ENCODE results near the gene CALR.
"Not testable (repeated sequence)": the region's sequence is repeated elsewhere in the genome, so short reads cannot be mapped to it uniquely, and the experiment has no call there.

Gene CALR

DNA sequence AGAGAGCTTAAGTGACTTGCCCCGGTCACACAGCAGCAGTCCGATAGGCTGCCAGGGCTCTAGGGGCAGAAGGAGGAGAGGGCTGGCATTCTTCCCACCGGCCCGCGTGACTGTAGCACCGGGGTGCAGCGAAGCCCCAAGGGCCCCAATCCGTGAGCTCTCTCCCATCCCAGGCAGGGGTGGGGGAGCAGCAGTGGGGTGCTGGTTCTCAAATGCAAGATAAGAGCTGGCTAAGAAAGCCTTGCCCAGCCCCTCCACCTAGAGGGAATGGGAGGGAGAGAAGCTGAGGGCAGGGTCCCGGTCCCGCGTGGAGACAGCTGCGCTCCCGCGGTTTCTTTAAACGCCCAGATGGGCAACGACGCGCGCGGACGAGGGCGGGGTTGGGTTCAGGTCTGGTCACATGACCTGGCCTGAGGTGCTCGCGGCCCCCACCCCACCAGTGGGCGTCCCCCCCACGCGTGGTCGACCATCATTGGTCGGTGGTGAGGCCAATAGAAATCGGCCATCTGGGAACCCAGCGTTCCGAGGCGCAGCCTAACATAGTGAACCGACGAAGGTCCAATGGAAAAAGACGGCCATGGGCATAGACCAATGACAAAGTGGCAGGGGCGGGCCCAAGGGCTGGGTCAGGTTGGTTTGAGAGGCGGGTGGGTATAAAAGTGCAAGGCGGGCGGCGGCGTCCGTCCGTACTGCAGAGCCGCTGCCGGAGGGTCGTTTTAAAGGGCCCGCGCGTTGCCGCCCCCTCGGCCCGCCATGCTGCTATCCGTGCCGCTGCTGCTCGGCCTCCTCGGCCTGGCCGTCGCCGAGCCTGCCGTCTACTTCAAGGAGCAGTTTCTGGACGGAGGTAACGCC is at the start of gene CALR:
TSS of gene CALR (plus strand) at position 683 of the 852 bp plus-strand sequence. CDS start at position 754, 71 bp downstream.
- DNase-seq, result peak; percentile 86 to 100 (median 99)

DNA sequence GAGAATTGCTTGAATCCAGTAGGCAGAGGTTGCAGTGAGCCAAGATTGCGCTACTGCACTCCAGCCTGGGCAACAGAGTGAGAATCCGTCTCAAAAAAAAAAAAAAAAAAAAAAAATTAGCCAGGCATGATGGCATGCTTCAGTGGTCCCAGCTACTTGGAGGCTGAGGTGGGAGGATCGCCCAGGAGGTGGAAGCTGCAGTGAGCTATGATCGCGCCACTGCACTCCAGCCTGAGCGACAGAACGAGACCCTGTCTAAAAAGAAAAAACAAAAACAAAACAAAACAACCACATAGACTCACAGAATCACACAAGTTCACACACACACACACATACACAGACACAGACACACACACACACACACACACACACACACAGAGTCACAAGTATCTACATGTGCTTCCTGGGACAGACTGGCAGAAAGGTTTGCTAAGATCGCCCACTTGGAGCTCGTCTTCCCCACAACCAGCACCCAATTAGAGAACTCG is 48.1 kb upstream of the CALR start:
- DNase-seq, result not testable (repeated sequence)

DNA sequence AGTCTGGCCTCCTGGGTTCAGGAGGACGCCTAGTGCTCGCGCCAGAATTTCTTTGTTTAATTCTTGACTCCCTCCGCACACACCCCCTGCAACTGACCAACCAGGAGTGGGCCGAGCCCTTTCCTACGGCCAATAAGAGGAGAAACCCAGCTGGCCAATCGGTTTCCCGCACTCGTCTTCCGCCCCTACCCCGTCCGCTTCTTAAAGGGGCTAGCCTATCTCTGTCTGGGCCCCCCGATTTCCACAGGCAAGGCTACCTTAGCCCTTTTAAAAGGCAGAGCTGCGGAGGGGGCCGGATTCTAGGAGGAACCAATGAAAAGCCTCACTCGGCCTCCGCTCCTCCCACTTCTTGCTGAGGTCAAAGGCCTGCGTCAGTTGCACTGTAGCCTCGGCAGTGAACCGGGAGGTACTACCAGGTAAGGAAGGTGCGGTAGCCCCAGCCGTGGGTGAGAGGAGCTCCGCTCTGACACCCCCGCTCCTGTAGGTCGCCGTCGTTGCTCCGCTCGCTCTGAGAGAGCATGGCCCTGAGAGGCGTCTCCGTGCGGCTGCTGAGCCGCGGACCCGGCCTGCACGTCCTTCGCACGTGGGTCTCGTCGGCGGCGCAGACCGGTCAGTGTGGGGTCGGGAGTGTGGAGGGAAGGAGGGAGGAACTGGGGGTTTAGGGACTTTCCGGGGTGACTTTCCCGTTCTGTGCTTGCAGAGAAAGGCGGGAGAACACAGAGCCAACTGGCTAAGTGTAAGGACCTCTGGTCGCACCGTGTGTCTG is 47.4 kb upstream of the CALR start, which contains the start of gene GCDH:
TSS of gene GCDH (plus strand) at position 374 of the 766 bp plus-strand sequence. CDS start at position 519, 145 bp downstream.
- peak; percentile 49 to 100 (median 98) for DNase-seq

DNA sequence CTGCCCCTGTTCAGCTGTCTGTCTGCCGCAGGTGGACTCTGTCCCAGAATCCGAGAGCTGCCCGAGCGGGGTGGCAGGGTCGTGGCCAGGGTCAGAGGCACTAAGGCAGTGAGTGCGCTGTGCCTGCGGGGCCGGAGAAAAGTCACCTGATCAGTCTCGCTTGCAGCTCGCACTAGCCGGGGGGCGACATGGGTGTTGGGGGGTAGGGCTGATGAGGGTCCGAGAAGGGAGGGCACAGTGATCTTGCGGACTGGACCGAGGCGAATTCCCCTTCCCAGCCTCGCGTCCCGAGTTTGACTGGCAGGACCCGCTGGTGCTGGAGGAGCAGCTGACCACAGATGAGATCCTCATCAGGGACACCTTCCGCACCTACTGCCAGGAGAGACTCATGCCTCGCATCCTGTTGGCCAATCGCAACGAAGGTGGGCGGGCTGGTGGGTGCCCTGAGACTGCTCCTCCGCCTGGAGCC is 46.8 kb upstream of the CALR start:
- DNase-seq, result no peak

DNA sequence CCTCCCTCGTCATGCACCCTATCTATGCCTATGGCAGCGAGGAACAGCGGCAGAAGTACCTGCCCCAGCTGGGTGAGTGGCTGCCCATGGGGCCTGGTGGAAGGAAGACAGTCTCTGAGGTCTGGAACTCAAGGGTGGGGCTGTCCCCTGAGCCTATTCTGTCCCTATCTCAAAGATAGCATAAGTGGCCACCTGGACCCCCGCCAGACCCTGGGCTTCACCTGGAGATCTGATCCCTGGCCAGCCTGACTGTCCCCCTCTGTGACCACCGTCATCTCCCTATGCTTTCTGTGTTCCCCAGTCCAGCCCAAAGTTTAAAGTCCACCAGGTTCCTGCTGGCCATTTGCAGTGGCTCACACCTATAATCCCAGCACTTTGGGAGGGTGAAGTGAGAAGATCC is 44.8 kb upstream of the CALR start:
- no peak for DNase-seq

DNA sequence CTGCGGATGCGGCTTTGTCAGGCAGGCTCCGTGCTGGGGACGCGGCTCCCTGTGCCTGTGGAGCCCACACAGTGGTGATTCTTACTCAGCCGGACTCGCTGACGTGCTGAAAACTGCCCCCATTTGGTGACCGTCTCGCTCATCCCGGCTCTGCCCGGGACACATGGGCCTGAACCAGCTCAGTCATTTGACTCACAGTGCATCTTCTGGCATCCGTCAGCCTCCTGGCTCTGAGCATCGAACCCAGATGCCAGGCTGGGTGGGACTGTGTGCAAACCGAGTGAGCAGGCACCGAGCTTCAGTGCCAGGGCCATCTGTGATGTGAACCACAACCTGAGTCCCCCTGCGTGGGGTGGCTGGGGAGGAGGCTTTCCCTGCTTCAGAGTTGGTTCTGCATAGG is 41.9 kb upstream of the CALR start:
- no peak for DNase-seq

DNA sequence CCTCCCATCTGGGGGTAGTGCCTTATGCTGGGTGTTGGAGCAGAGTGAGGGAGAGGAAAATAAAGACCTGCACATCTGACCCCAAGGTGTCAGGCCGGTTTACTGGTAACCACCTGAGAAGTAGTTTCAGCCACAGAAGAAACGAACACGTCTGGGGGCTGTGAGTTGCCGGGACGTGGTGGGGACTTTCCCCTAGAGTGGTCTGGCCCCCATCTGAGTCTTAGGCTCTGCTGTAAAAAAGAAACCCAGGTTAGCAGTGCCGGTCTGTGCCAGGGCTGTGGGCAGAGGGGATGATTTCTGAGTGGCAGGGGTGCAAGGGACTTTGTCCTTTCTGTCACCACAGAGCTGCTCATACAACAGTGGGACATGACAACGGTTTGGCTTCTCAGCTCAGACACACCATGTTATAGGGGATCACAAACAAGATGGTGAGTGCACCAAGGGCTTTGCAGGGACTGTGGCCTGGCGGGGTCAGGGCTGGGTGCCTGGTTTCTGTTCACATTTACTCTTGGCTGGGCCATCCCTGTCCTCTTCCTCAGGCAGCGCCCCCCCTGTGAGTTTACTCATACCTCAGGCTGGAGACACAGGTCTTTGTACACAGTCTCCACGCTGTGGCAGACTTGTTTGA is 38.4 kb upstream of the CALR start:
- no peak for DNase-seq

DNA sequence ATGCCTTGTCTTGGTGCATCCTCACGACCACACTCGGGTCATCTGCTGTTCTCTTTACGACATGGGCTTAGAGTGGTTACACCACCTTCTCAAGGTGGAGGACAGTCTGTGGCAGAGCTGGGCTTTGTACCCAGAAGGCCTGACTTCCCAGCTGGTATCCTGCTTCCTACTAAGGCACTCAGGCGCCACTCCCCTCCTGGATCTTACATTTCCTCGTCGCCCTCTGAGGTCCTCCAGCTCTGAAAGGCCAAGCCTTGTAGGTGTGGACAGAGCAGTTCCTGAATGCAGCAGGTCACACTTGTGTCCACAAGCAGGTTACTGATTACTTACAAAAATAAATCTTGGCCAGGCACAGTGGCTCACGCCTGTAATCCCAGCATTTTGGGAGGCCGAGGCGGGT is 31.2 kb upstream of the CALR start:
- no peak for DNase-seq

DNA sequence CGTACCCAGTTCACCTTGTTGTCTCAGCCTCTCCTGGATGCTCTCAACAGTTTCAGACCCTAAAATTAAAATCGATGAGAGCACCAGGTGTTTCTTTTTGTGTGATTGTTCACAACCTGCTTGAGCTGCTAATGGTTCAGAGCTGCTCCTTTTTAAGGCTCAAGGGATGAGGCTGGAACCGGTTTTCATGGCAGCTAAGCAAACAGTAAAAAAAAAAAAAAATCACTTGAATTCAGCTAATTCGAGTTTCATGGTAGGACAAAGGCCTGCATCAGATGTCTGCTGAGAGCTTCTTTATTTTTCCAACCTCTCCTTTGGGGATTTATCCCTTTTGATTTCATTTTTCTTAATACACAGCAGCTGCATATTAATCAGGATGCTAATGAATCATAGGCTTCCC is 25.8 kb upstream of the CALR start:
- no peak for DNase-seq

DNA sequence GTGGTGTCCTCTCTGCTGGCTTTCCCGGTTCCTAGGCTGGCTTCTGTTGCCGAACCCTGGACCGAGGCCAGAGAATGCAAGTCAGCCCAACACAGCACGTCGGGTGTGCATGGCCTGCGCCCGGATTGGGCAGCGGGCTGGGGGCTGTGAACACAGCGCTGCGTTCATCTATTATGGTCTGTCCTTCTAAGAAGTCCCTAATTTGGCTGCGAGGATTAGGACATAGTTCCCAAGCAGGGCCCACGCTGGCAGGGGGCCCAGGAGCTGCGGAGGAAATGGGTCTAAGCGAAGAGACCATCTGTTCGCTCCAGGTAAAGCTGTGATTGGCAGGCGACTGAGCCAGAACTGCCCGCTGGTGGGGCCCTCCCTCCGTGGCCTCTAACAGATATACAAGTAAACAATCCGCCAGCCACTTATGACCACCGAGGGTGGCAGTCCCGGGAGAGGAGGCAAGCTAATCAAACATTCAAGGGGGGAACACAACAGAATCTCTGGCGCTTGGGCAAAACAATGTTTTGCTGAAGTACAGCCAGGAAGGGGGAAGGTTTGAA is 25.3 kb upstream of the CALR start:
- DNase-seq, result peak in 54 of 56 donors; percentile 28 to 91 (median 66)

DNA sequence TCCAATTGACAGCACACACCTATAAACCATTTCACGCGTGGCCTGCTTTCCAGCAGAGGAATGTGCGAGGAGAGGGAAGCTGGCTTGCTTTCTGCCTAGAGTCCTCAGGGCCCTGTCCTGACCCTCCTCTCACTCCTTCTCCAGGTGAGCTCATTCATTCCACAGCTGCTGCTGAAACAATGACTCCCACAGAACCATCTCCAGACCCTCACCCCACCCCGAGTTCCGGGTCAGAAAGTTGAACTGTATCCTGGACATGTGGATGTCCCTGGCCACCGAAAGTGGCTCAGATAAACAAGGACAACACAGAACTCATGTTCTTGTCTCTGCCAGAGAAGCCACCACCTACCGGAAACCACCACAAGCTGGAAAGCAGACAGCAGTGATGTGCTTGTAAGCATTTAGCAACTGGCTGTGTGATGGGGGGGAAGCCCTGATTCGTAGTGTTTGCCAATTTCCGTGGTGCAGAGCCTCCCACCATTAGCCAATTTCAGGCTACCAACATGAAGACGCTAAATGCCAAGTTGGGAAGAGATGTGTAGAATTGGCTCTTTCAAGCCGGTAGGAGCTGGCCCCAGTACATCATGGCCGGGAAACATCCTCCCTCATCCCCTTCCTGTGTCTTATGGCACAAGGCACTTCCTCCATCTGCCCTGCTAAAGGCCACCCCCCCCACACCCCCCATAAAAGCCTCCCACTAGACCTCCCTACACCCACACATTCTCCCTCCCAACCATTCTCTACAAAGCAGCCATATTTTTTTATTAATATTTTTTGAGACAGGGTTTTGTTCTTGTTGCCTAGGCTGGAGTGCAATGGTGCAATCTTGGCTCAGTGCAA is 24.3 kb upstream of the CALR start:
- DNase-seq, result peak in 13 of 56 donors; percentile 1 to 25 (median 11)

DNA sequence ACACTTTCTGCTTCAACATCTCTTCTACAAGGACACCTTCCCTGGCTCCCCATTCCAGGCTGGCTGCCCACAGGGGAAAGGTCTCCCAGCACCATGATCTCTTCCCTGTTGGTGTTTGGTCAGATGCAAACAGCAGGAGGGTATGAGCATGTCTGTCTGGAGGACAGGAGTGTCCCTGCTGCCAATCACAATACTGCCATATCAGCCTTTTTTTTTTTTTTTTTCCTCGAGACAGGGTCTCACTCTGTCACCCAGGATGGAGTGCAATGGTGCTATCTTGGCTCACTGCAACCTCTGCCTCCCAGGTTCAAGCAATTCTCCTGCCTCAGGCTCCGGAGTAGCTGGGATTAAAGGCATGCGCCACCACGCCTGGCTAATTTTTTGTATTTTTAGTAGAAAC is 22.5 kb upstream of the CALR start:
- DNase-seq, result not testable (repeated sequence)

DNA sequence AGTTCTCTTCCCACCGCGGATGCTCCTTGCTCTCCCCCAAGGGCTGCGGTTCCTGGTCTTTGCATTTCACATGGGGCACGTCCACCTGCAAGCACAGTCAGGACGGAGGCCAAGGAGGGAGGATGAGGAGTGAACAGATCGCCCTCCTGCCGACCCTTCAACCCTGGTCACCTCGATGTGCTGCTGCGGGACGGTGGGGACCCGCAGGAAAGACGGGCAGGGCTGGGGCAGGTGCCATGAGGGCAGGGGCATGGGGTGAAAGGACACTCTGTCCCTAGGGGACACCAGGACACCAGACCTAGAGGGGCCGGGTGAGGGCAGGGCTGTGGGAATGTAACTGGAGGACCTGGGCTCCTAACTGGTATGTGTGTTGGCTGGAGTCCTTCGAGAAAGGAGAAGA is 20.2 kb upstream of the CALR start:
- DNase-seq, result no peak

DNA sequence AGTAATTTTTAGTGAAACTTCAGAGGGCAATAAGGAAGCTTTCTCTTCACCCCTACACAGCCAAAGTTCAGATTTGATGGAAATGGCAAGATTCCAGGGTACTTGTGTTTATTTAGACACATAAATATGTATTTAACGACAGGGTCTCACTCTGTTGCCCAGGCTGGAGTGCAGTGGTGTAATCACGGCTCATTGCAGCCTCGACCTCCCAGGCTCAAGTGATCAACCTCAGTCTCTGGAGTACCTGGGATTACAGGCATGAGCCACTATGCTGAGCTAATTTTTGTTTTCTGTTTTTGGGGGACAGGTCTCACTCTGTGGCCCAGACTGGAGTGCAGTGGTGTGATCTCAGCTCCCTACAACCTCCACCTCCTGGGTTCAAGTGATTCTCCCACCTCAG is 17.4 kb upstream of the CALR start:
- DNase-seq, result no peak

DNA sequence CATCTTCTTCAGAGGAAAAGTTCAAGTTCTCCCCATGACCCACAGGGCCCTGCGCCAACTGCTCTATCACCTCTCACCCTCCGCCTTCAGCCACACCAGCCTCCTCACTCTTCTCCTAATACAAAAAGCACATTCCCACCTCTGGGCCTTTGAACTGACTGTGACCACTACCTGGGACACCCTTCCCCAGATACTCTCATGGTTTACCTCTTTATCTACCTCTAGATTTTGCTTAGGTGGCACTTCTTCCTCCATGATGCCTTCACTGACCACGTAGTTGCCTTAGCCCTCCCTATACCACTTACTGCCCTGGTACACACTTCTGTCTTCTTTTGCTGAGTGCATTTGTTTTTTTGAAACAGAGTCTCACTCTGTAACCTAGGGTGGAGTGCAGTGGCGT is 15.4 kb upstream of the CALR start:
- no peak for DNase-seq

DNA sequence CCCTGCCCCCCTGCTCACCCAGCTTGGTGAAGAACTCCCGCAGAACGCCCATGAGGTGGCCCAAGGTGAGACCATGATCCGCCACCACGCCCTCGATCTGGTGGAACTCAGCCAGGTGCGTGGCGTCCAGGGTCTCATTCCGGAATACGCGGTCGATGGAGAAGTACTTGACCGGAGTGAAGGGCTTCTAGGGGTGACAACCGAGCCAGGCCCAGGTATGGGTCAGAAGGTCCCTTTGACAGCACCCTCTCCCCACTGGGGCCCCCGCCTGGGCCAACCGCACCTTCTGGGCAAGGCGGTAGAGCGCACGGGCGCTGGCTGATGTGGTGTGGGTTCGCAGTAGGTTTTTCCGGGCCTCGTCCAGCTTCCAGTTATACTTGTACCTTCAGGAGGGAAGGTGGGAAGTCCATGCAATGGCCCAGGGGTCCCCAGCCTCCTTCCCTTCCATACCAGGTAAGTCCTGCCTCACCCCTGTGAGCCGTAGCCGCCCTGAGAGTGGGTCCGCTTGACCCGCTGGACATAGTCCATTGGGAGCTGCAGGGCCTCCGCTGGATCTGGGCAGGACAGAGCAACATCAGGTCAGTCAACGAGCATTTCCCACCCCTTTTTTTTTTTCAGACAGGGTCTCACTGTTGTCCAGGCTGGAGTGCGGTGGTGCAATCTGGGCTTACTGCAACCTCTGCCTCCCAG is 13.6 kb upstream of the CALR start:
- no peak for DNase-seq

DNA sequence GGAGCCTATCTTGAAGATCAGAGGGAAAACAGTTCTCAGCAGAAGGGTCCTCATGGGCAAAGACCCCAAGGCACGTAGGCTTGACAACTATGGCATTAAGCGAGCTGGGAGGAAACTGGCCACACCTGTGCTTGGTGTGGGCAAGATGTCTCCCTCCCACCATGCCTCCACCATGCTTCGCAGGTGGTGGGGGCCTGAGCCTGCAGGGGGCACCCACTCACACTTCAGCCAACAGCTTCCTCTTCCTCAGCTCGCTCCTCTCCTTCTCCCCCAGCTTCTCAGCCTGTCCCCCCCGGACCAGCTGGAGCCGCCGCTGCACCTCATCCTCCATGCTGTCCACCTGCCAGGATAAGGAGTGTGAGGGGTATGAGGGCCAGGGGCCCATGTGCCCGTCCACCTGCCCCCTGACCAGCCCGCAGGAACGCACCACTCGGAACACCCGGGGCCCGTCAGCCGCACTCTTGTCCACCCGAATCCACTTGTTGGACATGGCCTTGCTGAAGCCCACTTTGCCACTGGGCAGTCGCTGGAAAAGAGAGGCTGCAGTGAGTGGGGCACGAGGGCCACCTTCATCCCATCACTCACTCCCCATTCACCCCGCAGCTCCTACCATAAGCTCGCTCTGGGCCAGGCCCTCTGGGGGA is 8.3 kb upstream of the CALR start:
- no peak for DNase-seq

DNA sequence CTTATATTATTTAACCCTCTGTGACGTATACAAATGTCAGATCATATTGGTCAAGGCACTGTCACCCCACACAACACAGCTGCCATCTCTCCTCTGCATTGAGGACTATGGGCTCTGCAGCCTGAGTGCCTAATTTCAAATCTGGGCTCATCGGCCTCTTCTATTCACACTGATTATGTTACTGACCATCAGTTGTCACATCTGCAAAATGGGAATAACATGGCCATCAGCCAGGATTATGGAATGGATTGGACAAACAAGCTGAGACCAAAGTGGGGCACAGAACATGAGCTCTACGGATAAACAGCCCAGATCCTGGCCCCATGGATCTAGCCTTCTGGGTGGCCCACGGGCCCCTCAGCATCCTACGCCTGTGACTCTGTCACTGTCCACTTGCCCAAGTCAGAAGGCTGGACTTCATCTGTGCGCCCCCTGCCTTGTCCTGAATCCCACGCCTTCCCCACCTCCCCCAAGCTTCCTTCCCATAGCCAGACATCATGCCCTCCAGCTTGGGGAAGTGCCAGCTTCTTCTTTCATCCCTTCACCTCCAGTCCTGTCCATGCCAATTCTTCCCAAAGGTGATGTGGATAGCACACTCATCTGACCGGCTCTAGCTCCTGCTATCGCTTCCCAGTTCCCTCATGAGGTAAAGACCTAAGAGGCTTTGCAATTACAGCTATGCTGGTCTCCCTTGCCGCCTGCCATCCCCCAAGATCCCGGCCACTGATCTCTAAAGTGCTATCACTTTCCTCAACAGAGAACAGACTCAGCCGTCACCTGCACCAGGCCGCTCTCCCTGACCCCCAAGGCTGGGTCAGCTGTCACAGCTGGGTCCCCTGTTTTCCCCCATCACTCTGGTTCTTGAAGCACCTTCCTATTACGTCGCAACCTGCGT is 5.8 kb upstream of the CALR start:
- no peak for DNase-seq

Measured in nucleus accumbens (tissue), 56 donors.